ENCODE results near the gene KCTD1. TPM values are rescaled to one million over a fixed set of nuclear protein-coding genes. Genes with fewer than 3 reads are reported as not detected.

Gene KCTD1
- total RNA-seq = 7.4 and 8.4 TPM in 2 replicates
- 4.2 and 9.3 TPM in 2 replicates for polyA plus RNA-seq
- 4.6 and 10.6 TPM in 2 replicates for polyA plus RNA-seq (2012)
- polyA minus RNA-seq (ENCODE audit: low replicate concordance) = 8.1 and 8.2 TPM in 2 replicates

GRCh38 chr18:26548415-26549262 is at the start of gene KCTD1:
KCTD1 (minus strand) TSS chr18:26548553; CDS start chr18:26548536, 17 bp downstream.
- peak; percentile 87 to 88 for DNase-seq (ENCODE audit: low read depth in 2 of 2)
- Histone ChIP-seq H3K27me3 (ENCODE audit: control insufficient read depth, insufficient read depth, low read length) (peaks cover 32% of the 10 kb centered on the region), H3K27ac (ENCODE audit: insufficient read depth, low read length) (no peak within 1 kb of the TSS), H2AFZ (ENCODE audit: low read length) (peak within 1 kb of the TSS; percentile 81), H3K4me3 (replicated peaks in 1 of 4; ENCODE audit: control extremely low read depth in 1 of 4, insufficient read depth in 1 of 4, low read depth in 3 of 4, low read length in 4 of 4) (peak within 1 kb of the TSS; percentile 54 to 68 (median 60)), H3K4me1 (ENCODE audit: control insufficient read depth, extremely low read depth, insufficient read depth, low read length) (no peaks in the 10 kb centered on the region), H3K79me2 (ENCODE audit: control insufficient read depth, insufficient read depth, low read length) (peaks cover 5% of the 10 kb centered on the region), H4K20me1 (ENCODE audit: control insufficient read depth, extremely low read depth, insufficient read depth, low read length) (no peaks in the 10 kb centered on the region), H3K4me2 (ENCODE audit: extremely low read depth, insufficient read depth, low read length) (peak within 1 kb of the TSS; percentile 78), H3K9ac (ENCODE audit: insufficient read depth, low read length) (peak within 1 kb of the TSS; percentile 63), H3K36me3 (ENCODE audit: control insufficient read depth, insufficient read depth, low read length) (no peaks in the 10 kb centered on the region), H3K9me3 (ENCODE audit: control insufficient read depth, insufficient read depth, low read depth, low read length) (no peaks in the 10 kb centered on the region)
- TF ChIP-seq, protein P1, sequence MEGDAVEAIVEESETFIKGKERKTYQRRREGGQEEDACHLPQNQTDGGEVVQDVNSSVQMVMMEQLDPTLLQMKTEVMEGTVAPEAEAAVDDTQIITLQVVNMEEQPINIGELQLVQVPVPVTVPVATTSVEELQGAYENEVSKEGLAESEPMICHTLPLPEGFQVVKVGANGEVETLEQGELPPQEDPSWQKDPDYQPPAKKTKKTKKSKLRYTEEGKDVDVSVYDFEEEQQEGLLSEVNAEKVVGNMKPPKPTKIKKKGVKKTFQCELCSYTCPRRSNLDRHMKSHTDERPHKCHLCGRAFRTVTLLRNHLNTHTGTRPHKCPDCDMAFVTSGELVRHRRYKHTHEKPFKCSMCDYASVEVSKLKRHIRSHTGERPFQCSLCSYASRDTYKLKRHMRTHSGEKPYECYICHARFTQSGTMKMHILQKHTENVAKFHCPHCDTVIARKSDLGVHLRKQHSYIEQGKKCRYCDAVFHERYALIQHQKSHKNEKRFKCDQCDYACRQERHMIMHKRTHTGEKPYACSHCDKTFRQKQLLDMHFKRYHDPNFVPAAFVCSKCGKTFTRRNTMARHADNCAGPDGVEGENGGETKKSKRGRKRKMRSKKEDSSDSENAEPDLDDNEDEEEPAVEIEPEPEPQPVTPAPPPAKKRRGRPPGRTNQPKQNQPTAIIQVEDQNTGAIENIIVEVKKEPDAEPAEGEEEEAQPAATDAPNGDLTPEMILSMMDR (conservative IDR thresholded peaks at IDR 0.05 in 1 of 2, IDR thresholded peaks at IDR 0.05 in 1 of 2; ENCODE audit: low read depth in 1 of 2, low read length in 2 of 2) = no peak

- no peak overlapping the region for H3K4me3 ChIP-seq (replicated peaks in 1 of 4; ENCODE audit: control extremely low read depth in 1 of 4, insufficient read depth in 1 of 4, low read depth in 3 of 4, low read length in 4 of 4)
- H3K27ac ChIP-seq (ENCODE audit: insufficient read depth, low read length) = no peak overlapping the region
- H4K20me1 ChIP-seq (ENCODE audit: control insufficient read depth, extremely low read depth, insufficient read depth, low read length) = no peaks in the 10 kb centered on the region
- H3K36me3 ChIP-seq (ENCODE audit: control insufficient read depth, insufficient read depth, low read length) = no peaks in the 10 kb centered on the region
- no peaks in the 10 kb centered on the region for H3K4me1 ChIP-seq (ENCODE audit: control insufficient read depth, extremely low read depth, insufficient read depth, low read length)
- H3K79me2 ChIP-seq (ENCODE audit: control insufficient read depth, insufficient read depth, low read length) = no peaks in the 10 kb centered on the region
- no peaks in the 10 kb centered on the region for H3K27me3 ChIP-seq (ENCODE audit: control insufficient read depth, insufficient read depth, low read length)
- no peak for DNase-seq (ENCODE audit: low read depth in 2 of 2)
- no peak overlapping the region for H3K4me2 ChIP-seq (ENCODE audit: extremely low read depth, insufficient read depth, low read length)
- no peak overlapping the region for H3K9ac ChIP-seq (ENCODE audit: insufficient read depth, low read length)
- no peak for TF ChIP-seq EZH2 (IDR thresholded peaks at IDR 0.05; ENCODE audit: low read length, missing control alignments)
- TF ChIP-seq, protein P1 (conservative IDR thresholded peaks at IDR 0.05 in 1 of 2, IDR thresholded peaks at IDR 0.05 in 1 of 2; ENCODE audit: low read depth in 1 of 2, low read length in 2 of 2) = no peak
- no peaks in the 10 kb centered on the region for H3K9me3 ChIP-seq (ENCODE audit: control insufficient read depth, insufficient read depth, low read depth, low read length)
- no peak overlapping the region for H2AFZ ChIP-seq (ENCODE audit: low read length)
These were observed 45.3 kb upstream of the KCTD1 start for GRCh38 chr18:26593365-26594320.

DNA sequence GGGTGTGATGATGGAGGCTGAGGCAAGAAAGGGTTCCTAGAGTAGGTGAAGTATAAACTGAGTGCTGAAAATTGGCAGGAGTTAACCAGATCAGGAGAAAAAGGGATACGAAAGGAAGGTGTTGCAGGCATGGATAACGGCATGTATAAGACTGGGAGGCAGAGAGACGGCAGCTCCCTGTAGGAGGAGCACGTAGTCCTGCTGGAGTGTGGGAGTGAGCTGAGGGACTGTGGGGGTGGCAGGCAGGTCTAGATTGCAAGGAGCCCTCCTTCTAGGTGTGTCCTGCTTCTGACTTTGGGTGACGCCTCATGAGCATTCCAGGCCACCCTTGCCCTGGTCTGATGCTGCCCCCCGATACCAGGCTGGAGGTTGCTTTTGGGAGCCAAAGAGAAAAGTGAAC is 36.4 kb upstream of the KCTD1 start:
- DNase-seq (ENCODE audit: low read depth in 2 of 2) = no peak
- Histone ChIP-seq H3K4me3 (replicated peaks in 1 of 4; ENCODE audit: control extremely low read depth in 1 of 4, insufficient read depth in 1 of 4, low read depth in 3 of 4, low read length in 4 of 4) (no peak overlapping the region), H3K9me3 (ENCODE audit: control insufficient read depth, insufficient read depth, low read depth, low read length) (no peaks in the 10 kb centered on the region), H4K20me1 (ENCODE audit: control insufficient read depth, extremely low read depth, insufficient read depth, low read length) (no peaks in the 10 kb centered on the region), H3K4me2 (ENCODE audit: extremely low read depth, insufficient read depth, low read length) (no peak overlapping the region), H3K36me3 (ENCODE audit: control insufficient read depth, insufficient read depth, low read length) (no peaks in the 10 kb centered on the region), H3K4me1 (ENCODE audit: control insufficient read depth, extremely low read depth, insufficient read depth, low read length) (no peaks in the 10 kb centered on the region), H3K27ac (ENCODE audit: insufficient read depth, low read length) (no peak overlapping the region), H3K79me2 (ENCODE audit: control insufficient read depth, insufficient read depth, low read length) (no peaks in the 10 kb centered on the region), H2AFZ (ENCODE audit: low read length) (no peak overlapping the region), H3K27me3 (ENCODE audit: control insufficient read depth, insufficient read depth, low read length) (no peaks in the 10 kb centered on the region), H3K9ac (ENCODE audit: insufficient read depth, low read length) (no peak overlapping the region)
- no peak for TF ChIP-seq EZH2 (IDR thresholded peaks at IDR 0.05; ENCODE audit: low read length, missing control alignments)

Measured in fibroblast of lung (primary cell).